GM18502 (cell line): ENCODE data around the gene ARFGEF2.
"Not testable (repeated sequence)": the region's sequence is repeated elsewhere in the genome, so short reads cannot be mapped to it uniquely, and the experiment has no call there.

Source experiments
- ATAC-seq: cut with Tn5 transposase; IDR thresholded peaks from one replicate; pipeline ENCODE4 v1.9.1; 2021; ENCODE audit warnings: mild to moderate bottlenecking; ENCODE audit not compliant: unreplicated experiment, poor library complexity

The ARFGEF2 gene

GRCh38 chr20:48926821-48927220 lies 5.3 kb downstream of the ARFGEF2 start:
- no peak for ATAC-seq

- no peak for ATAC-seq
These were observed 7.6 kb downstream of the ARFGEF2 start for GRCh38 chr20:48928832-48929725.

GRCh38 chr20:48930035-48930434 lies 8.5 kb downstream of the ARFGEF2 start:
- ATAC-seq = no peak

- ATAC-seq = no peak
These were observed 9.4 kb downstream of the ARFGEF2 start for GRCh38 chr20:48930878-48931277.

- ATAC-seq = no peak
These were observed 10.2 kb downstream of the ARFGEF2 start for GRCh38 chr20:48931527-48932374.

- no peak for ATAC-seq
These were observed 10.9 kb downstream of the ARFGEF2 start for GRCh38 chr20:48932375-48932941.

- no peak for ATAC-seq
These were observed 11.7 kb downstream of the ARFGEF2 start for GRCh38 chr20:48933017-48933766.

GRCh38 chr20:48934273-48934877 lies 12.9 kb downstream of the ARFGEF2 start:
- ATAC-seq = not testable (repeated sequence)

GRCh38 chr20:48934966-48935365 lies 13.5 kb downstream of the ARFGEF2 start:
- ATAC-seq = not testable (repeated sequence)

- ATAC-seq = not testable (repeated sequence)
These were observed 14.7 kb downstream of the ARFGEF2 start for GRCh38 chr20:48936178-48936577.

GRCh38 chr20:48937674-48938073 lies 16.2 kb downstream of the ARFGEF2 start:
- no peak for ATAC-seq

- no peak for ATAC-seq
These were observed 17.2 kb downstream of the ARFGEF2 start for GRCh38 chr20:48938670-48939069.

- ATAC-seq = no peak
These were observed 18.7 kb downstream of the ARFGEF2 start for GRCh38 chr20:48940170-48940569.

GRCh38 chr20:48941467-48941866 lies 20.0 kb downstream of the ARFGEF2 start:
- ATAC-seq = no peak

- no peak for ATAC-seq
These were observed 21.2 kb downstream of the ARFGEF2 start for GRCh38 chr20:48942730-48943129.

GRCh38 chr20:48944663-48945297 lies 23.3 kb downstream of the ARFGEF2 start:
- ATAC-seq = no peak

- ATAC-seq = no peak
These were observed 24.5 kb downstream of the ARFGEF2 start for GRCh38 chr20:48945840-48946514.

- ATAC-seq = no peak
These were observed 27.1 kb downstream of the ARFGEF2 start for GRCh38 chr20:48948612-48949011.
